ENCODE results near the gene SMARCB1.

SMARCB1 gene

GRCh38 chr22:23828800-23829680, 42.3 kb downstream of the SMARCB1 start:
- in situ Hi-C loops (cut with MboI; ENCODE audit: low sequenced_read_pairs): no loop called here

- in situ Hi-C loops (cut with MboI; ENCODE audit: low sequenced_read_pairs): no loop called here
Observed at GRCh38 chr22:23829845-23830372, 43.1 kb downstream of the SMARCB1 start.

- in situ Hi-C loops (cut with MboI; ENCODE audit: low sequenced_read_pairs): no loop called here
Observed at GRCh38 chr22:23831261-23831660, 44.5 kb downstream of the SMARCB1 start.

- in situ Hi-C loops (cut with MboI; ENCODE audit: low sequenced_read_pairs): no loop called here
Observed at GRCh38 chr22:23831781-23832180, 45.0 kb downstream of the SMARCB1 start.

- in situ Hi-C loops (cut with MboI; ENCODE audit: low sequenced_read_pairs): no loop called here
Observed at GRCh38 chr22:23832226-23833016, 45.7 kb downstream of the SMARCB1 start.

GRCh38 chr22:23833017-23833751, 46.4 kb downstream of the SMARCB1 start:
- in situ Hi-C loops (cut with MboI; ENCODE audit: low sequenced_read_pairs): no loop called here

- in situ Hi-C loops (cut with MboI; ENCODE audit: low sequenced_read_pairs): no loop called here
Observed at GRCh38 chr22:23833911-23834317, 47.1 kb downstream of the SMARCB1 start.

GRCh38 chr22:23834406-23834792, 47.6 kb downstream of the SMARCB1 start:
- in situ Hi-C loops (cut with MboI; ENCODE audit: low sequenced_read_pairs): no loop called here

- in situ Hi-C loops (cut with MboI; ENCODE audit: low sequenced_read_pairs): no loop called here
Observed at GRCh38 chr22:23834793-23835483, 48.2 kb downstream of the SMARCB1 start.

- in situ Hi-C loops (cut with MboI; ENCODE audit: low sequenced_read_pairs): no loop called here
Observed at GRCh38 chr22:23835484-23836144, 48.8 kb downstream of the SMARCB1 start.

- in situ Hi-C loops (cut with MboI; ENCODE audit: low sequenced_read_pairs): no loop called here
Observed at GRCh38 chr22:23836281-23836680, 49.5 kb downstream of the SMARCB1 start.

GRCh38 chr22:23836692-23837495, 50.1 kb downstream of the SMARCB1 start:
- in situ Hi-C loops (cut with MboI; ENCODE audit: low sequenced_read_pairs): no loop called here

- in situ Hi-C loops (cut with MboI; ENCODE audit: low sequenced_read_pairs): no loop called here
Observed at GRCh38 chr22:23837496-23837859, 50.7 kb downstream of the SMARCB1 start.

GRCh38 chr22:23837911-23838680, 51.3 kb downstream of the SMARCB1 start:
- in situ Hi-C loops (cut with MboI; ENCODE audit: low sequenced_read_pairs): no loop called here

- in situ Hi-C loops (cut with MboI; ENCODE audit: low sequenced_read_pairs): no loop called here
Observed at GRCh38 chr22:23838681-23839468, 52.1 kb downstream of the SMARCB1 start, which contains the start of gene DERL3. DERL3 (minus strand) TSS chr22:23839006; CDS start chr22:23838987, 19 bp downstream.

GRCh38 chr22:23840026-23840425, 53.3 kb downstream of the SMARCB1 start:
- in situ Hi-C loops (cut with MboI; ENCODE audit: low sequenced_read_pairs): loop anchor here (10.0 kb wide), 1 partner anchor 295 kb away; no protein-coding TSS in a partner anchor

- in situ Hi-C loops (cut with MboI; ENCODE audit: low sequenced_read_pairs): loop anchor here (10.0 kb wide), 1 partner anchor 296 kb away; no protein-coding TSS in a partner anchor
Observed at GRCh38 chr22:23841292-23841691, 54.5 kb downstream of the SMARCB1 start.

All from HL-60/S4 (cell line).